Neural progenitor cell (in vitro differentiated cells): ENCODE measurements around the gene IQCH. TPM values are rescaled to one million over a fixed set of nuclear protein-coding genes. Genes with fewer than 3 reads are reported as not detected.

Experiments used
- DNase-seq: peaks from one replicate; pipeline ENCODE4 v3.0.0-alpha.2; 2016; ENCODE audit warnings: low spot score
- H2AFZ ChIP-seq: fragments of 200-600 bp; sonication (generic); replicated peaks from 2 replicates; pipeline ENCODE4 v1.6.1; 2016; ENCODE audit warnings: antibody characterized with exemption
- H3F3A ChIP-seq: fragments of 200-600 bp; sonication (generic); 2 replicates; pipeline ENCODE4 v1.6.1; 2016; ENCODE audit warnings: antibody characterized with exemption, low read depth
- H3K27ac ChIP-seq: fragments of 200-600 bp; sonication (generic); 2 replicates; pipeline ENCODE4 v1.5.1; 2016; ENCODE audit warnings: mild to moderate bottlenecking
- H3K27me3 ChIP-seq: fragments of 200-600 bp; sonication (generic); 2 replicates; pipeline ENCODE4 v1.6.1; 2016; ENCODE audit warnings: mild to moderate bottlenecking, moderate library complexity
- H3K36me3 ChIP-seq: fragments of 200-600 bp; sonication (generic); 2 replicates; pipeline ENCODE4 v1.5.1; 2016
- H3K4me1 ChIP-seq: fragments of 200-600 bp; sonication (generic); 2 replicates; pipeline ENCODE4 v1.6.1; 2016; ENCODE audit warnings: mixed run types
- H3K4me2 ChIP-seq: fragments of 200-600 bp; sonication (generic); 2 replicates; pipeline ENCODE4 v1.6.1; 2016
- H3K4me3 ChIP-seq: fragments of 200-600 bp; sonication (generic); 2 replicates; pipeline ENCODE4 v1.5.1; 2016
- H3K79me2 ChIP-seq: fragments of 200-600 bp; sonication (generic); 2 replicates; pipeline ENCODE4 v1.6.1; 2016; ENCODE audit warnings: low read depth
- H3K9ac ChIP-seq: fragments of 200-600 bp; sonication (generic); 2 replicates; pipeline ENCODE4 v1.6.1; 2016
- H3K9me3 ChIP-seq: fragments of 200-600 bp; sonication (generic); 2 replicates; pipeline ENCODE4 v1.5.1; 2016; ENCODE audit warnings: low read depth
- H4K20me1 ChIP-seq: fragments of 200-600 bp; sonication (generic); 2 replicates; pipeline ENCODE4 v1.6.1; 2016; ENCODE audit warnings: low read depth
- H3K27ac Mint-ChIP-seq: 3 replicates; pipeline ENCODE4 v1.8.0; 2021; ENCODE audit warnings: mixed read lengths
- H3K27me3 Mint-ChIP-seq: 2 replicates; pipeline ENCODE4 v1.8.0; 2022; ENCODE audit warnings: low read depth, mild to moderate bottlenecking, inconsistent platforms, moderate library complexity, mixed read lengths; ENCODE audit not compliant: insufficient read depth
- H3K36me3 Mint-ChIP-seq: 3 replicates; pipeline ENCODE4 v1.8.0; 2021; ENCODE audit warnings: mixed read lengths
- H3K4me1 Mint-ChIP-seq: 3 replicates; pipeline ENCODE4 v1.8.0; 2021; ENCODE audit warnings: mixed read lengths
- H3K4me3 Mint-ChIP-seq: 3 replicates; pipeline ENCODE4 v1.8.0; 2021; ENCODE audit warnings: mild to moderate bottlenecking, moderate library complexity, mixed read lengths
- H3K9me3 Mint-ChIP-seq: 3 replicates; pipeline ENCODE4 v1.8.0; 2020; ENCODE audit warnings: mixed read lengths
- CTCF ChIP-seq: fragments of 200-600 bp; sonication (generic); IDR thresholded peaks from 2 replicates; pipeline ENCODE4 v1.5.1; 2017; ENCODE audit warnings: antibody characterized with exemption, mild to moderate bottlenecking
- EZH2 ChIP-seq: fragments of 200-600 bp; sonication (generic); IDR thresholded peaks from 2 replicates; pipeline ENCODE4 v1.6.1; 2017; ENCODE audit warnings: antibody characterized with exemption, mild to moderate bottlenecking, moderate library complexity
- EZH2phosphoT487 ChIP-seq: fragments of 200-600 bp; sonication (generic); IDR thresholded peaks from 2 replicates; pipeline ENCODE4 v1.6.1; 2017; ENCODE audit warnings: antibody characterized with exemption
- total RNA-seq: library from RNA; depleted of rRNA; stranded (reverse); fragments of >200 nt; gene quantifications from 2 replicates; pipeline ENCODE4 v1.2.3, GENCODE V29; 2015; ENCODE audit warnings: low replicate concordance

Gene IQCH
- total RNA-seq, 1 donor from 2014 or later: 21.0 TPM

- Histone ChIP-seq H3K4me3 (peak overlapping the region; percentile 26), H2AFZ (peak overlapping the region; percentile 39), H3K36me3 (no peaks in the 10 kb centered on the region), H3K27me3 (no peaks in the 10 kb centered on the region), H3K27ac (no peak overlapping the region), H3K9me3 (no peaks in the 10 kb centered on the region), H3K79me2 (no peaks in the 10 kb centered on the region), H3K4me1 (peaks cover 19% of the 10 kb centered on the region), H3K9ac (no peak overlapping the region), H3K4me2 (peak overlapping the region; percentile 57), H3F3A (peaks cover 14% of the 10 kb centered on the region), H4K20me1 (no peaks in the 10 kb centered on the region)
- H3K27ac Mint-ChIP-seq: no peak overlapping the region
- H3K36me3 Mint-ChIP-seq: no peaks in the 10 kb centered on the region
- peaks cover 11% of the 10 kb centered on the region for H3K4me1 Mint-ChIP-seq
- DNase-seq: peak; percentile 80
- H3K9me3 Mint-ChIP-seq: peaks cover 2% of the 10 kb centered on the region
- peaks cover 3% of the 10 kb centered on the region for H3K27me3 Mint-ChIP-seq
- peak overlapping the region; percentile 1 for H3K4me3 Mint-ChIP-seq
- TF ChIP-seq EZH2phosphoT487 (no peak), EZH2 (no peak), CTCF (no peak)
These were observed 247.4 kb downstream of the IQCH start for GRCh38 chr15:67501836-67502461.

GRCh38 chr15:67504056-67504455 lies 249.5 kb downstream of the IQCH start:
- no peak overlapping the region for H3K4me3 Mint-ChIP-seq
- H3K9me3 ChIP-seq: no peaks in the 10 kb centered on the region
- no peak overlapping the region for H3K9ac ChIP-seq
- no peaks in the 10 kb centered on the region for H4K20me1 ChIP-seq
- H3K27ac ChIP-seq: no peak overlapping the region
- H3K79me2 ChIP-seq: no peaks in the 10 kb centered on the region
- H3K4me1 ChIP-seq: peaks cover 19% of the 10 kb centered on the region
- H3K27me3 ChIP-seq: no peaks in the 10 kb centered on the region
- no peak overlapping the region for H3K4me3 ChIP-seq
- H3K9me3 Mint-ChIP-seq: no peaks in the 10 kb centered on the region
- no peak overlapping the region for H3K4me2 ChIP-seq
- no peak overlapping the region for H3K27ac Mint-ChIP-seq
- peaks cover 3% of the 10 kb centered on the region for H3K27me3 Mint-ChIP-seq
- H3K36me3 Mint-ChIP-seq: no peaks in the 10 kb centered on the region
- H2AFZ ChIP-seq: no peak overlapping the region
- no peak for DNase-seq
- TF ChIP-seq EZH2 (no peak), EZH2phosphoT487 (no peak), CTCF (no peak)
- H3K4me1 Mint-ChIP-seq: peaks cover 11% of the 10 kb centered on the region
- peaks cover 14% of the 10 kb centered on the region for H3F3A ChIP-seq
- H3K36me3 ChIP-seq: no peaks in the 10 kb centered on the region

- no peak overlapping the region for H3K4me2 ChIP-seq
- H3K36me3 ChIP-seq: no peaks in the 10 kb centered on the region
- peaks cover 19% of the 10 kb centered on the region for H3K4me1 ChIP-seq
- Mint-ChIP-seq H3K27ac (no peak overlapping the region), H3K4me3 (no peak overlapping the region), H3K4me1 (peaks cover 11% of the 10 kb centered on the region), H3K27me3 (peaks cover 3% of the 10 kb centered on the region), H3K9me3 (no peaks in the 10 kb centered on the region), H3K36me3 (no peaks in the 10 kb centered on the region)
- no peak overlapping the region for H2AFZ ChIP-seq
- no peak overlapping the region for H3K27ac ChIP-seq
- H3K9me3 ChIP-seq: no peaks in the 10 kb centered on the region
- H3K9ac ChIP-seq: no peak overlapping the region
- no peaks in the 10 kb centered on the region for H3K79me2 ChIP-seq
- DNase-seq: no peak
- TF ChIP-seq EZH2: no peak
- TF ChIP-seq CTCF: no peak
- no peak for TF ChIP-seq EZH2phosphoT487
- no peak overlapping the region for H3K4me3 ChIP-seq
- H3K27me3 ChIP-seq: no peaks in the 10 kb centered on the region
- peaks cover 14% of the 10 kb centered on the region for H3F3A ChIP-seq
- H4K20me1 ChIP-seq: no peaks in the 10 kb centered on the region
These were observed 250.2 kb downstream of the IQCH start for GRCh38 chr15:67504796-67505195.
